ENCODE results near the gene ZFX.

DNA sequence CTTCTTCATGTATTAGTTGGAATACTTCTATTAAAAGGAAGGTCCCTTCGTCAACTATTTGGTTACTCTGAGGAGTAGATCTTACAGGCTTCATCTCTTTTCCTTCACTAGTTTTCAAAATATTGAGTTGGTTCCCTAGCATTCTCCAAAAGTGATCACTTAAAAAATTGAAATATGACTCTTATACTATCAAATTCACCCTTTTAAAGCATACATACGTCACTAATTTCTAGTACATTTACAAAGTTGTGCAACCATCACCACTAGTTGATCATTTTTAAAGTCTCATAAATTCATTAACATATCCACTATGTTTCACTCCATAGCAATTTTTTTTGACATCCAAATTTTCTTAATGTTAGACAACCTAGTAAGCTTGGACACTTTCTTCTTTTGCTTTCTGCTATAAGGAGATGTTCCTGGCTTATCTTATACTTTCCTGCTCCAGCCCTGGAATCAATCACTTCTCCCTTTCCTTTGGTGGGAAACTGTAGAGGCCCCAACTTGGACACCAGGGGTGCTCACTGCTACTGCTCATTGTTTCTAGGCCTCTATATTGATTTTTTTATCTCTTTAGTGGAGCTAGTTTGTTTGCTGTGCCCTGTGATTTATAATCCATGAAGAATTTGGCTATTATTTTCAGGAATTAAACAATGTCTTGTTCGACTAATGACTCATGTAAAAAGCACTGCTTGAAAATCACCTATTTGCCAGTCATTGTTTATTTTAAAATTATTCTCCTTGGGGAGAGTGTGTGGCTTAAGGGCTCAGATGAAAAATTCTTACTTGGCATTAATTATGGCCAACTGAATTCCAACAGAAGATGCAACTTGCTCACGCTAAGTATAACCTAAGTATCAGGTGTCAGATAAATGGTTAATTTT lies 4.0 kb upstream of the ZFX start:
- TF ChIP-seq, protein P1, sequence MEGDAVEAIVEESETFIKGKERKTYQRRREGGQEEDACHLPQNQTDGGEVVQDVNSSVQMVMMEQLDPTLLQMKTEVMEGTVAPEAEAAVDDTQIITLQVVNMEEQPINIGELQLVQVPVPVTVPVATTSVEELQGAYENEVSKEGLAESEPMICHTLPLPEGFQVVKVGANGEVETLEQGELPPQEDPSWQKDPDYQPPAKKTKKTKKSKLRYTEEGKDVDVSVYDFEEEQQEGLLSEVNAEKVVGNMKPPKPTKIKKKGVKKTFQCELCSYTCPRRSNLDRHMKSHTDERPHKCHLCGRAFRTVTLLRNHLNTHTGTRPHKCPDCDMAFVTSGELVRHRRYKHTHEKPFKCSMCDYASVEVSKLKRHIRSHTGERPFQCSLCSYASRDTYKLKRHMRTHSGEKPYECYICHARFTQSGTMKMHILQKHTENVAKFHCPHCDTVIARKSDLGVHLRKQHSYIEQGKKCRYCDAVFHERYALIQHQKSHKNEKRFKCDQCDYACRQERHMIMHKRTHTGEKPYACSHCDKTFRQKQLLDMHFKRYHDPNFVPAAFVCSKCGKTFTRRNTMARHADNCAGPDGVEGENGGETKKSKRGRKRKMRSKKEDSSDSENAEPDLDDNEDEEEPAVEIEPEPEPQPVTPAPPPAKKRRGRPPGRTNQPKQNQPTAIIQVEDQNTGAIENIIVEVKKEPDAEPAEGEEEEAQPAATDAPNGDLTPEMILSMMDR (IDR thresholded peaks at IDR 0.05; ENCODE audit: insufficient read depth, low read depth, low read length) = no peak
- no peak for TF ChIP-seq EZH2 (IDR thresholded peaks at IDR 0.05; ENCODE audit: insufficient read depth, low read length)

Measured in astrocyte (in vitro differentiated cells and primary cell).